ENCODE results near the gene FRMD4B. TPM values are rescaled to one million over a fixed set of nuclear protein-coding genes. Genes with fewer than 3 reads are reported as not detected.

Gene FRMD4B
- total and polyA plus RNA-seq, 9 donors, result 4.2 to 42.0 (median 16.3) TPM

DNA sequence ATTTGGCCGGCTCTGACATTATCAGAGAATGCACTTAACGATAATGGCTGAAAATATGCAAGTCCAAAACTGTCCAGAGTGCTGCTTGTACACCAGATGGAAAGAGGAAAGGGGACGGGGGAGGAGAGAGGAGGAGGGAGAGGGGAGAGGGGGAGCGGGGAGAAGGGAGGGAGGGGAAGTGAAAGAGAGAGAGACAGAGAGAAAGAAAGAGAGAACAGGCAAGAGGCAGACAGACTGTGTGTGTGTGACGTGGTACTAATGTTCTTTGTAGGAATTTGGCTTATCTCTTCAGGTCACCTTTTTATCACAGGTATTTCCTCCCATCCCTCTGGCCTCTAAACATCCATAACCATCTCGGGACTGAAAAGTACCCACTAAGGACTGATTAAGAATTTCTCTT, 188.4 kb downstream of the FRMD4B start:
- Histone ChIP-seq H3K36me3 (no peaks in the 10 kb centered on the region), H3K4me3 (no peak overlapping the region), H3K4me1 (ENCODE audit: insufficient read depth) (no peaks in the 10 kb centered on the region), H3K9me3 (no peaks in the 10 kb centered on the region), H3K27ac (no peak overlapping the region), H3K27me3 (no peaks in the 10 kb centered on the region)
- intact Hi-C loops (cut with DNase I), result loop anchor here in 1 of 4 donors (10.0 kb wide), 1 partner anchor 97 kb away; no protein-coding TSS in a partner anchor
- TF ChIP-seq, protein P1, sequence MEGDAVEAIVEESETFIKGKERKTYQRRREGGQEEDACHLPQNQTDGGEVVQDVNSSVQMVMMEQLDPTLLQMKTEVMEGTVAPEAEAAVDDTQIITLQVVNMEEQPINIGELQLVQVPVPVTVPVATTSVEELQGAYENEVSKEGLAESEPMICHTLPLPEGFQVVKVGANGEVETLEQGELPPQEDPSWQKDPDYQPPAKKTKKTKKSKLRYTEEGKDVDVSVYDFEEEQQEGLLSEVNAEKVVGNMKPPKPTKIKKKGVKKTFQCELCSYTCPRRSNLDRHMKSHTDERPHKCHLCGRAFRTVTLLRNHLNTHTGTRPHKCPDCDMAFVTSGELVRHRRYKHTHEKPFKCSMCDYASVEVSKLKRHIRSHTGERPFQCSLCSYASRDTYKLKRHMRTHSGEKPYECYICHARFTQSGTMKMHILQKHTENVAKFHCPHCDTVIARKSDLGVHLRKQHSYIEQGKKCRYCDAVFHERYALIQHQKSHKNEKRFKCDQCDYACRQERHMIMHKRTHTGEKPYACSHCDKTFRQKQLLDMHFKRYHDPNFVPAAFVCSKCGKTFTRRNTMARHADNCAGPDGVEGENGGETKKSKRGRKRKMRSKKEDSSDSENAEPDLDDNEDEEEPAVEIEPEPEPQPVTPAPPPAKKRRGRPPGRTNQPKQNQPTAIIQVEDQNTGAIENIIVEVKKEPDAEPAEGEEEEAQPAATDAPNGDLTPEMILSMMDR (IDR thresholded peaks at IDR 0.05), result no peak
- TF ChIP-seq EP300 (IDR thresholded peaks at IDR 0.05) (no peak), POLR2A (IDR thresholded peaks at IDR 0.05) (no peak)
- 46 to 76% (median 52%) methylated on average over 6 of the region's 6 CpGs for WGBS, 3 donors
- DNase-seq, result no peak

DNA sequence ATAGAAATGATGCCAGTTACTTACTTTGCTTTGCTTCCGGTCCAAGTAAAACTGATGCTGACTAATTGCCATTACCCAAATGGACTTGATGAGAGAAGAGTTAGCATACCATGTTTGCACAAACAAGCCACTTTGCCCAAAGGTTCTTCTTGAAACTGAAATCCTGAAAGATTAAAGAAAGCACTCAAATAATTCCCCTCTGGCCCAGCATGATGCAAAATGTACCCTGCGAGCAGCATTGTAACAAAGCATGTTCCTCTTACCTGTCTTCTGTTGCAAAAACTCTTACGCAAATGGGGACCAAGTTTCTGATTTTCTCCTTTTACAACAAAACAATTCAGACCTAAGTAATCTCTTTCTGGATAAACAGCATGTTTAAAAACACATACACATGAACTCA, 189.0 kb downstream of the FRMD4B start:
- no peak overlapping the region for H3K4me3 ChIP-seq
- DNase-seq, result no peak
- intact Hi-C loops (cut with DNase I), result loop anchor here in 1 of 4 donors (10.0 kb wide), 1 partner anchor 98 kb away; no protein-coding TSS in a partner anchor
- no peak for TF ChIP-seq POLR2A (IDR thresholded peaks at IDR 0.05)
- TF ChIP-seq, protein P1 (IDR thresholded peaks at IDR 0.05), result no peak
- no peak for TF ChIP-seq EP300 (IDR thresholded peaks at IDR 0.05)
- H3K4me1 ChIP-seq (ENCODE audit: insufficient read depth), result no peaks in the 10 kb centered on the region
- WGBS, 3 donors, result 92 to 97% (median 93%) methylated on average over 3 of the region's 3 CpGs
- no peaks in the 10 kb centered on the region for H3K27me3 ChIP-seq
- H3K36me3 ChIP-seq, result no peaks in the 10 kb centered on the region
- no peak overlapping the region for H3K27ac ChIP-seq
- H3K9me3 ChIP-seq, result no peaks in the 10 kb centered on the region

DNA sequence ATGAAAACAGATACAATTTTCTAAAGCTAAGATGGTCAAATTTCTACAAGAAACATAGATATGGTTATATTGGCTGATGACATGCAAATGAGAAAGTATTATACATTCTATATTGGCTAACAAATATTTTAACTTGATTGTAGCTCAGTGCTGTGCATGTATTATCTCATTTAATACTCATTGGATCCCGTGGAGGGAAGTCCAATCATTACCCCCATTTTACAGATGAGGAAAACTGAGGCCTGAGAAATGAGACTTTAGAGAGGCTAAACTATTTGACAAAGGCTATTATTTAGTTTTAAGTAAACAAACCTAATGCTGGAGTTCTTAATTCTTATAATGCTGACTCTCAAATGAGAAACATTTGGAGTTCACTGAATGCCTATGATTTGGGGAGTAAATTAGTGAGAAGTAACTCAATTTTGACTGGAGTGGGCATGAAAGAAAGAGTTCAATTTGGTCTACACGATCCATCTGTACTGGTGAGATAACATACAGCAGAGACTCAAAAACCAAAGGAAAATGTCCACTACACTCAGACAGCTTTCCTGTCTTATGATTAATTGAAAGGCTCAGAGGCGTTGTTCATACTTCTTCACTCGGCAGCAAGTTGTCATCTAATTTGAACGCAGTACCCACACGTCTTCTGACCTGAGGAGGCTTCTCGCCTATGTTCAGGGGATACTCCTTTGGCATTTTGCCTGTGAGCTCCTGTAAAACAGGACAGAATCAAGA, 191.3 kb downstream of the FRMD4B start:
- 72 to 75% (median 72%) methylated on average over 7 of the region's 7 CpGs for WGBS, 3 donors
- intact Hi-C loops (cut with DNase I), result loop anchor here in 1 of 4 donors (10.0 kb wide), 1 partner anchor 100 kb away; no protein-coding TSS in a partner anchor
- H3K4me3 ChIP-seq, result no peak overlapping the region
- no peaks in the 10 kb centered on the region for H3K9me3 ChIP-seq
- no peak overlapping the region for H3K27ac ChIP-seq
- no peaks in the 10 kb centered on the region for H3K36me3 ChIP-seq
- DNase-seq, result no peak
- no peaks in the 10 kb centered on the region for H3K4me1 ChIP-seq (ENCODE audit: insufficient read depth)
- H3K27me3 ChIP-seq, result no peaks in the 10 kb centered on the region
- no peak for TF ChIP-seq EP300 (IDR thresholded peaks at IDR 0.05)
- TF ChIP-seq POLR2A (IDR thresholded peaks at IDR 0.05), result no peak
- TF ChIP-seq, protein P1 (IDR thresholded peaks at IDR 0.05), result no peak

DNA sequence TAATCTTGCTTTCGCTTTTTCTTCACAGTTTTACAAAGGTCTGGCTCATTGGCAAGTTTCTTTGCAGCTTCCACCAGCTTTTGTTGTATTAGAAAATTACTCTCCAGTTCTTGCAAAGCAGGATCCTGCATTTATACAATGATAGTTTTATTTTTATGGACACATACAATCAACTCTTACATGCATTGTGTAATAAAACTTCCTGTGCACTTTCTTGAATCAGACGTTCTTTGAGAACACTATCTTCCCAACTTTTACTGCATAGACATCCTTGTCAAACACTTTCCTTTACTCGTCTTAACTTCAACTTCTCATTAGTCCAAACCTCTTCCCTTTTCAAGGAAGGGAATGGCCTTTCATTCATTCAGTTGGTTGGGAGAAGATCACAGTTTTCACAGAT, 192.1 kb downstream of the FRMD4B start:
- Histone ChIP-seq H3K4me1 (ENCODE audit: insufficient read depth) (no peaks in the 10 kb centered on the region), H3K4me3 (no peak overlapping the region), H3K36me3 (no peaks in the 10 kb centered on the region), H3K27ac (no peak overlapping the region), H3K27me3 (no peaks in the 10 kb centered on the region), H3K9me3 (no peaks in the 10 kb centered on the region)
- WGBS, 3 donors, result 79 to 82% (median 80%) methylated on average over 3 of the region's 3 CpGs
- DNase-seq, result no peak
- intact Hi-C loops (cut with DNase I), result loop anchor here in 1 of 4 donors (10.0 kb wide), 1 partner anchor 101 kb away; no protein-coding TSS in a partner anchor
- TF ChIP-seq EP300 (IDR thresholded peaks at IDR 0.05), result no peak
- TF ChIP-seq POLR2A (IDR thresholded peaks at IDR 0.05), result no peak
- TF ChIP-seq, protein P1 (IDR thresholded peaks at IDR 0.05), result no peak

Data from ovary (tissue), 9 donors.